CD4-positive, alpha-beta T cell treated with Interferon gamma for 1 hour (primary cell): Measurements from ENCODE around the gene MAPKAPK3.
A peak's percentile ranks its signal among the peaks of the same experiment; 100 is the strongest.

Experiments used
- DNase-seq: peaks from one replicate; pipeline ENCODE4 v3.0.0-alpha.2; 2020

The MAPKAPK3 gene

DNA sequence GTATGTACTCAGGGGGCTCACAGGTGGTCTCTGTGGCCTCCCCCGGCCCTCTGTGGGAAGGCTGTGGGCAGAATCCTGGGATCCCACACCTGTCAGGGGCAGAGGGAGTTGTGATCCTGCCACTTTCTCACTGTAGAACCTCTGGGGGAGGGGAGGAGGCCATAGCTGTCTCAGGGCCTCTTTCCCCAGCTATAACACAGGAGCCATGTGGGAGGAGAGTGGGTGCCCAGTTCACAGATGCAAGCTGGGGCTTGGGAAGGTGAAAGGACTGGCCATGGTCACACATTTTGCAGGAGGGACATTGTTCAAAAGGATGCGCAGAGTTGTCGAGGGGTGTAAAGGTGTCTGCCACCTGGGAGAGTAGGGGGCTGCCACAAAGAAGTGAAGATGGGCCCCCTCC is 11.7 kb downstream of the MAPKAPK3 start:
- no peak for DNase-seq

- no peak for DNase-seq
Measured at GRCh38 chr3:50630394-50630793, 13.4 kb downstream of the MAPKAPK3 start.

DNA sequence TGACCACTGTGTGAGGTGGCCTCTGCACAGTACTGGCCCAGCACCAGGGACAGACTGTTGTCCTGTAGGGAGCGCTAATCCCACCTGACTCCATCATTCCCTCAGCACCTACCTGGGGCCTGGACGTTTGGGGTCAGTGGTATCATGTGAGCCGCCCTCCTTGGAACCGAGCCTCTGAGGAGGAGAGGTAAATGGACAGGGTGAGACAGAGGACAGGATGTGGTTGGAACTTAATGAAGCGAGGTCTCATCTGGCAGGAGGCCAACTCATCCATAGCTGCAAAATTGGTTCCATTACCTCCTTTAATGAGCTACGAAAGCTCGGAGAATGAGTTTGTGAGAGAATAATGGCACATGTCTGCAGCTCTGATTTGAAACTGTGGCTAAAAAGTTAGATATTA is 13.9 kb downstream of the MAPKAPK3 start:
- no peak for DNase-seq

- DNase-seq: no peak
Measured at GRCh38 chr3:50632450-50632849, 15.5 kb downstream of the MAPKAPK3 start.

DNA sequence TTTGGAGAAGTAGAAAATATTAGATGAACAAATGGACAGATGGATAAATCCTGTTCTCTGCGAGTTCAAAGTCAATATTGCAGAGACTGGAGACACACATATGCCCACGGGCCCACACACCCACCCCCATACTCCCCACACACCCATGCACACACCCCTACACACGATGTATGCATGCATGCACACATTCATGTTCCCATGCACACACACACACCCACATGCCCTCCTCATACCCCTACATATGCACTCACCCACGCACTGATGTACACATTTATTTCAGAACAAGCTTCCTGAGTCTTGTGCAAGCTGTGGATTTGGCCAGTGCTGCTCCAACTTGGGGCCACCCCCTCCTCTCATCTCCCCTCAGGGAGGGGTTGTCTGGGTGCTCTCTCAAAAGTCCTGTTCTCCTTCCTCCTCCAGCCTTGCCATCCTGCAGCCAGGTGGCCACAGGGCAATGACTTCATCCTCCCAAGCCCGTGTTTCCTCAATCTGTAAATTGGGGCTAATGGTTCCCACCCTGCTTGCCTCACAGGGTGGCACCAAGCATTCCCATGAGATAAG is 16.4 kb downstream of the MAPKAPK3 start:
- DNase-seq: no peak

DNA sequence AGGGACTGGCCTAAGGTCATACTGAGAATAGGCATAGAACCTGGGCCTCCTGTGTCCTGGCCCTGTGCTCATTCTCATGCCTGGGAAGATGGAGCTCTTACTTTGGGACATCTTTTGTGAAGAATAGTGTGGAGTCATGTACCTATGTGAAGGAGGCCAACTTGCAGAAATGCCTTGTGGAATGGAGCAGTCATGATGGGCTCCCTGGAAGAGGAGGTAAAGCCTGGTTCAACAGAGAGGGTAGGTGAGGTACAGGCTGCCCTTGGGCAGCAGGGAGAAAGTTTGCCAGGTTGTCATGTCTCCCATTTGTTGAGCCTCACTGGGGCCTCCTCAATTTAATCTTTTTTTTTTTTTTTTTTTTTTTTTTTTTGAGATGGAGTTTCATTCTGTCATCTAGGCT is 18.1 kb downstream of the MAPKAPK3 start:
- DNase-seq: no peak

DNA sequence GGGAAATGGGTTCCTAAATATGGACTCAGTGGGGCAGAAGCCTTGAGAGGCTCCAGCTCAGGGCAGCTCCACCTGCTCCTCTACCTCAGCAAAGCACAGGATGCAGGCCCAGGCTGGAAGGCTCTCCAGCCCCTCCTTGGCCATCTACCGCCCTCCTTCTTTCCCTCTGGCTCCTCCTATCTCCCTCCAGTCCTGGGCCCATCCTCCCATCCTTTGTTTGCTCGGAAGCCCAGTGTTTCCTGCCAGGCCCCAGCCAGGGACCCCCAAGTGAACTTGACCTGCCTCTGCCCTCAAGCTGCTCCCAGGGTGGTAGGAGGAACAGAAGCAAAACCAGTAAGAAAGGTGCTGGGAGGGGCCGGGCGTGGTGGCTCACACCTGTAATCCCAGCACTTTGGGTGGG is 20.1 kb downstream of the MAPKAPK3 start:
- no peak for DNase-seq

DNA sequence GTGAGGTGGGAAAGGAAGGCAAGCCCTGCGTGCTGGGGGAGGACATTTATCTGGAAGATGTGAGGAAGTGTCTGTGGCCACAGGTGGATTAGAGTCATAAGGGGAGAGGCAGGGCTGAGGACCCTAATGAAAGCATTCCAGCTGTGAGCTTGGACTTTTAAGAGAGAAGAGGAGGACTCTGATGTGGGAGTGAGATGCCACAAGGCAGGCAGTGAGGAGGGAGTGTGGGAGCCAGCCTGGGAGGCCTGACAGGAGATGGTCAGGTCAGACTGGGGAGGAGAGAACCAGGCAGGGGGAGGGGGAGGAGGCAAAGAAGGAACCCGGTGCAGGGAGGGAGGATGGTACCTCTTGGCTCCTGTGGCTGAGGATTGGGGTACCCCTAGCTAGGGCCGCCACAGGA is 21.0 kb downstream of the MAPKAPK3 start:
- no peak for DNase-seq

GRCh38 chr3:50639055-50639494 is 22.1 kb downstream of the MAPKAPK3 start:
- DNase-seq: no peak

- DNase-seq: no peak
Measured at GRCh38 chr3:50642382-50642781, 25.4 kb downstream of the MAPKAPK3 start.

DNA sequence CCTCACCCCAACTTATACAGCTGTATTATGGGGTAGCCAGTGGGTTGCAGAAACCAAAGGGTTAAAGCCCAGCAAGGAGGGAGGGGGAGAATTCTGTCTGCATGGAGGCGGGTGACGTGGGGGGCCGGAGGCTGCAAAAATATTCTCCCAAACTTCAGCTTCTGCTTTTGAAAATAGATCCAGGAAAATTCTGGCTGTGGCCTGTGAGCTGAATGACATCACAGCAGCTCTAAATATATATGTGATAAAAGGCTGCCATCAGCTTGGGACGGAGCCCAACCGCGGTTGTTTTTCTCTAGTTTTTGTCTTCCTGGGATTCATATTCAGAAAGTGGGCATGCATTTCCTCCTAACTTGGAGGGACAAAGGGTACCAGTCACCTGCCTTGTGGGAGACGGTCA is 27.6 kb downstream of the MAPKAPK3 start:
- no peak for DNase-seq

GRCh38 chr3:50645378-50645777 is 28.4 kb downstream of the MAPKAPK3 start:
- no peak for DNase-seq

DNA sequence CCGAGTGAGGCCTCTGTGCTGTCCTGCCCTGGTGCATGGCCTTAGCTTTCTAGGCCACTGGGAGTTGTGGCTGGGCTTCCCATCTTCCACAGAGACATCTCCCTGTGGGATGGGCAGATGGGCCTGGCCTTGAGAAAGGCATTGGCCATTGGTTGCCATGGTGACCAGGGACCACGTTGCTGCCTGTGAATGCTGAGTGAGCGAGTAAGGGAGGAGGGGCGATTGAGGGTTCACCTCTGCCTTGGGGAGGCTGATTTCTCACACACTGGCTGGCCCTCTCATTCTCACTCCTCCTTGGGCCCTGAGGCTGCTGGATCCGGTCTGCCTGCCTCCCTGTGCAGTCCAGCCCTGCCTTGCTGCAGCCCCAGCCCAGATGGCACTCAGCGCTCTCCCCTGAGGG is 31.4 kb downstream of the MAPKAPK3 start:
- no peak for DNase-seq

- no peak for DNase-seq
Measured at GRCh38 chr3:50648944-50649343, 32.0 kb downstream of the MAPKAPK3 start.

DNA sequence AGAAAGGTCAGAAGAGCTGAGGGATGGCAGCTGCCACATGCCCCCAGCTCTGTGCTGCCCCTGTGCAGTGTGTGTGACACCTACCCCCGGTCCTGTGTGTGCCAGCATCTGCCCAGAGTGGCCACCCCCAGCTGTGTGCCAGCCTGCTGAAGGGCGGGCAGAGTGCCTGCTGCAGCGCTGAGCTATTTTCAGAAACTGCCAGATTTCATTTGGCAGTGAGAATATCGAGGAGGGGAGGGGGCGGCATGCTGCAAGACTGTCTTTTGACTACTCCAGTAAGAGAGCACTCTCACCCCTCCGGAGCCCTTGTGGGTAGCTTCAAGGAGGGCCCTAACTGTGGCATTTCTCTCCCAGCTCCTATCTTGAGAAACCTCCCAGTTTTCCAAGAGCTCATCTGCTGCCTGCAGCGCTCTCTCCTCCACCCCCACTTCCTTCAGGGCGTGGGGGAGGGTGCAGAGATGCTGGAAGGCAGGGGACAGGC is 32.5 kb downstream of the MAPKAPK3 start:
- DNase-seq: no peak

DNA sequence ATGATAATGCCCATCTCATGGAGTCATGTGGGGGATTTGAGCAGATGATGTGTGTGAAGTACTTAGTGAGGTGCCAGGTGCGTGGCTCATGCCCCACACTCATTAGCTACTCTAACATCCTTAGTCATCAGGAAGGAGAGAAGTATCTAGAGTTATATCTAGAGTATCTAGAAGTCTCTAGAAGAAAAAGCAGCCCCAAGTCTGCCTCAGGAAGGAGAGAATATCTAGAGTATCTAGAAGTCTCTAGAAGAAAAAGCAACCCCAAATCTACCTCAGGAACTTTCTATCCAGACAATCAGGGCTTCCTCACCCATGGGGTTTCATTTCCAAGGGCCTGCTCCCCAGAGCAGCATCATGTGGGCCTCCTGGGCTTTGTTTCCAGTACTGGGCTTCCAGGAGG is 33.1 kb downstream of the MAPKAPK3 start:
- no peak for DNase-seq

DNA sequence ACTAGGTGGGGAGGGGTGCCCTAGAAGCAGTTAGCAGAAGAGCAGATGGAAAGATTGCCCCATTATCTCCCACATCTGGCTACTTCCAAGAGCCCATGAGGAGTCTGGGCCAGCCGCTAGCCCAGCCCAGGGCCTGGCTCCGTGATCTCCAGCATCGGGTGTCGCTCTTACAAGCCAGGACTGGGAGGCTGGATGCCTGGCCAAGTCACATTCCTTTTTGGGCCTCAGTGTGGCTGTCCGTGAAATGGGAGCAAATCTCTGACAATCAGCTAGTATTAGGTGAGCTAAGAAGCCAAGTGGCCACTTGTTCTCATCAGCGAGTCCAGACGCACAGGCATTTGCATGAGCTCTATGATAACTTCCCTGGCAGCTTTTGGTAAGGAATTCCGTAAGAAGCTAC is 34.5 kb downstream of the MAPKAPK3 start:
- no peak for DNase-seq

DNA sequence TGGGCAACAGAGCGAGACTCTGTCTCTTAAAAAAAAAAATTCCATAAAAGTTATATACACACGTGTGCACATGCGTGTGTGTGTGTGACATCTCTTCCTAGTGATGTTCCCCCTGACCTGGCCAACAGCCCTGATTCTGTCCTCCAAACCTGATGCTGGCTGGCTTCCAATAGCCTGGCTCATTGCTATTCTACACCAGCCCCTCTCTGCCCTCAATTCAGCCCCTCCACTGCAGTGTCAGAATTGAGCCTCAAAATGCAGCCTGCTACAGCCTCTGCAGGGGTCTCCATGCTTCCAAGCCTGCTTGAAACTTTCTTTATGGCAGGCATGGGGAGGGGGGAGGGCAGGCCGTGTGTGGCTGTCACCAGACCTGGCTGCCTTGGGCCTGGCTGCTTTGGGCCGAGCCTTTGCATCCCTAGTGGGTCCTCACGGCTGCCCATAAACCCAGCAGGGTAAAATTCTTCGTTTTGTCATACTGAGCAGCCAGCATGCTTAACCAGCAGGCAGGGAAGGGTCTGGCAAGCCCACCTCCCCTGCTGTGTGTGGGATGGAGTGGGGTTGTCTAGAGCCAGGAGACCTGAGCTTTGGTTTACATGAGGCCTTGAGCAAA is 35.1 kb downstream of the MAPKAPK3 start:
- no peak for DNase-seq

DNA sequence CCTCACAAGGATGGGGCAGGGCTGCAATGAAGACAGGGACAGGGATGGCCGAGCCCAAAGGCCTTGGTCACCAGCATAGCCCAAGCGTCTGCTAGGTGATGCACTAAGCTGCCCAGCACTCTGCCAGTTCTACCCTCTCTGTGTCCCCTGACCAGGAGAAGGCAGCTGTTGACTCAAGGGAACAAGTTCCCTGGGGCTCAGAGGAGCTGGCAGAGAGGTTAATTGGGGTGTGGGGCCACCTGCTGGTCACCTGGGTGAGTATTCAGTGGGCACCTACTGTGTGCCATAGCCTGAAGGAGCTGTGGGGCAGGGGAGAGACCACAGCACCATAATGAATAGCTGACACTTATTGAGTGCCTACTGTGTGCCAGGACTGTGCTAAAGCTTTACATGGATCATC is 35.8 kb downstream of the MAPKAPK3 start:
- DNase-seq: peak; percentile 49

DNA sequence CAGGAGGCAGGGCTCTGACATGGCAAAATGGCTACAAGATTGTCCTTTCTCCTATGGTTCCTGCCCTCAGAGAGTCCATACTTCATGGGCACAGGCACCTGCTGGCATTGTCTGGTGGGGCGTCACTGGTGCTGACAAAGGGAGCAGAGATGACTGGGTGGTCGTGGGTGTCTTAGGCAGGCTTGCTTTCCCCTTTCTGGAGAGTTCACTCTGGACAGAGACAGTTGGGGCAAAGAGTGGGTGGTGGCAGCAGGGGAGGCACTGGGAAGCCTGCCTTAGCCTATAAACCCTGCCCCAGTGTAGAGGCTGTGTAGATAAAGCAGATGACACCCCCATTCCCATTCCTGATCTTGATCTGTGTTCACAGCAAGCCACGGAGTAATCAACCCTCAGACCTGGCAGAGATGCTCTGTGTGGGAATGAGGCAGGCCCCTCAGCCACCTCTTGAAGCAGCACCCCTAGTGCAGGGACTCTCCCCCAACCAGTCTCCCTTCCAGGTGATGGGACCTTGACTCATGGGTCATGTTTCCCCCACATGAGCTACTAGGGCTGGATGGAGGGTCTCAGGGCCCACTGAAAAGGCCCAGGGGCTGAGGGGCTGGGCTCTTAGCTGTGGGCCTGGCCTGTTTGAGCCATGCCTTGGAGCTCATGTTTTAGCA is 37.1 kb downstream of the MAPKAPK3 start:
- DNase-seq: no peak

GRCh38 chr3:50655009-50655830 is 38.3 kb downstream of the MAPKAPK3 start:
- DNase-seq: no peak

GRCh38 chr3:50656417-50657195 is 39.7 kb downstream of the MAPKAPK3 start:
- DNase-seq: no peak

- no peak for DNase-seq
Measured at GRCh38 chr3:50657407-50657806, 40.5 kb downstream of the MAPKAPK3 start.
